Stimulated activated CD4-positive, alpha-beta T cell treated with anti-CD3 and anti-CD28 coated beads, Interleukin-1b, Interleukin-23, amount 100 ng/mL, for 1 hour (primary cell): ENCODE results near the gene PWWP2A.
"Not testable (repeated sequence)": the region's sequence is repeated elsewhere in the genome, so short reads cannot be mapped to it uniquely, and the experiment has no call there.

Source experiments
- DNase-seq, 2 donors: peaks; one replicate each; pipeline ENCODE4 v3.0.0-alpha.2; 2020; ENCODE audit warnings: low read depth in 2 of 2

PWWP2A gene

DNA sequence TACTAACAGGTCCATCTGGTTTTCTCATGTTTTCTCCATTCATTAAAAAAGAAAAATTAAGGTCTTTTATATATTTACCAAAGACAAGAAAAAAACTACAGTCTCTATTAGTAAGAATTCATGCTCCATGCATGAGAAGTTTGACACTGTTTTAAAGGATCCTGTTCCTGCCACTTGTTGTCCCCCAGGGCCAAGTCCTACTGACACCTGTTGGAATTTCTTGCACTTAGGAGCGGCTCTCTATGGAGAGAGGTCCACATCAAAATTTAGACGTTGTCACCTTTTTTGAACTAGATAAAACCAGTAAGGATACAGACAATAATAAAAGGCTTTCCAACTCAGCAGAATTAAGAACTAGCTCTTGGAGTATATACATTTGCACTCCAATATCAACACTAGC, 42.3 kb downstream of the PWWP2A start:
- no peak for DNase-seq

GRCh38 chr5:160075073-160075472, 44.2 kb downstream of the PWWP2A start:
- no peak for DNase-seq

GRCh38 chr5:160071916-160072315, 47.3 kb downstream of the PWWP2A start:
- no peak for DNase-seq

- no peak for DNase-seq
Measured at GRCh38 chr5:160071516-160071915, 47.7 kb downstream of the PWWP2A start.

- DNase-seq, result not testable (repeated sequence)
Measured at GRCh38 chr5:160069120-160069519, 50.1 kb downstream of the PWWP2A start.

DNA sequence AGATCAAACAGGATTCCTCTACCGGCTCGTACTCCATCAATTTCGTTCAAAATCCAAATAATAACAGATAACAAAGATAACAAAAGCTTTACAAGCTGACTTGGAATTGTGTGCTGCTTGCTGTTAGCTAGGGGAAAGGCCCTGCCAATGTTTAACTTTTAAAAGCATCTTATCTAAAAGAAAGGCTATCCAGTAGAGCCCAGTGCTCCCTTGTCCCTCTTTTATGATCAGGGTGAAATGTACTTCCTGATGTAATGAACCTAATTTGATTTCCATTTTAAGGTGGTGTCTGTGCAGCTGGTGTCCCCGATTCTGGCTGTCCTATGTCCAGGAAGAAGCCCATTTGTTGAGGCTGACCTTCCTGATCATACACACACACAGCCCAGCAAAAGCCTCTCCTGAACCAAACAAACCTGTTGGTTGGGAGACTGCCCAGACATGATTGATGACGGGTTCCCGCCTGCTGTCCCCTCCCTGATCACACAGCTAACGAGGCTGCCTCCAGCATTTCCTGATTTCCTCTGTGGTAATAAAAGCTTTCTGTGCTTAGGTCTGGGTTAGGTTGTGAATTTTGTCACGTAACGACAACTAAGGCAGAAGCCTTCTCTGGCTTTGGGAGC, 54.1 kb downstream of the PWWP2A start:
- DNase-seq, result no peak

DNA sequence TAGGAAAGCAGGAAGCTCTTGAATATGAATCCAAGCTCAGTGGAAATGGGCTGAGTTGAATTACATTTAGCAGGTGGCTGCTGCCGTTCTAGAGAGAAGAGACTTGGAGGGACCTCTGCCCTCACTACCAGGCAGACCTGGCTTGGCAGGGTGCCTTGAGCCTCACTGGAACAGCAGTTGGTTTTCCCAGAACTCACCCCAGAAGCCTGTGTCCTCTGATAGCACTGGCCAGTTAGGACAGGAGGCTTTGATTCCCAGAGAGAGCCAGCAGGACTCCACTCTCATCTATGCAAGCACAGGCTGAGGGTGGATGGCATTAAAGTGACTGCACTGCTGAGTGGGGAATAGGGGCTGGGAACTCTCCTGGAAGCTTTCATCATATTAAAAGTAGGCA, 54.8 kb downstream of the PWWP2A start:
- DNase-seq, result no peak

DNA sequence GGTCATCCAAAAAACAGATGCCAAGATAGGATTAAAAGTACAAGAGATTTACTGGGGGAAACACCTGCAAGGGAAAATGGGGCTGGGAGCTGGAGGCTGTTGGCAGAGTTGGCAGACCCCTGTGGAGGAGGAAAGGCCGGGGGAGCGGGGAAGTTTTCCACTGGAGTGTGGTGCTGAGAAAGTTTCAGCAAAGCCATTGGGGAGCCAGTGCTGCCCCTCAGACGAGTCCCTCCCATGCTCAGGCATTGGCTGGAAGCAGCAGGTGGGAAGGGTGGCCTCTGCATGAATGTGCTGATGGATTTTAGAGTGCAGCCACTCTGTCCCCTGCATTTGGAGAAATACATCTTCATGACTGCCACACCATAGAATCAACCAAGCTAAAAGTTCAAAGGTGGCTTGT, 57.5 kb downstream of the PWWP2A start:
- DNase-seq, result no peak

GRCh38 chr5:160060001-160060400, 59.2 kb downstream of the PWWP2A start:
- no peak for DNase-seq

DNA sequence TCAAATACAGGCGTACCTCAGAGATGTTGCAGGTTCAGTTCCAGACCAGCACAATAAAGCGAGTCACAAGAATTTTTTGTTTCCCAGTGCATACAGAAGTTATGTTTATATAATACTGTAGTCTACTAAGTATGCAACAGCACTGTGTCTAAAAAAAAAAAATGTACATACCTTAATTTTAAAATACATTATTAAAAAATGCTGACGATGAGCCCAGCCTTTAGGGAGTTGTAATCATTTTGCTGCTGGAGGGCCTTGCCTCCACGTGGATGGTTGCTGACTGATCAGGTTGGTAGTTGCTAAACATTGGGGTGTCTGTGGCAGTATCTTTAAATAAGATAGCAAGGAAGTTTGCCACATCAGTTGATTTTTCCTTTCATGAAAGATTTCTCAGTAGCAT, 62.0 kb downstream of the PWWP2A start:
- DNase-seq, result no peak

- DNase-seq, result no peak
Measured at GRCh38 chr5:160054831-160055230, 64.4 kb downstream of the PWWP2A start.

DNA sequence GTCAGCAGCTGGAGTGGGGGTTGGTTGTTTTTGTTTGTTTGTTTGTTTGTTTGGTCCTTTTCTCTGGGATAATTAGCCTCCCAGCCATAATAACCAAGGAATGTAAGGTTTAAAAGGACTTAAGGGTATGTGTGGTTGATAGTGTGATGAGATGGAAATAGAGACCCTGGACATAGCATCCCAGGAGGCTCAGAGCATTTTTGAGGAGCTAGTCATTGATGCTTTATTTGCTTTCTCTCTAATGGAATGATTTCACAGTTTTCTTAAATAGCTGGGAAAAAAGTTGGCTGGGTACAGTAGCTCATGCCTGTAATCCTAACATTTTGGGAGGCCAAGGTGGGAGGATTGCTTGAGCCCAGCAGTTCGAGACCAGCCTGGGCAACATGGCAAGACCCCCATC, 65.2 kb downstream of the PWWP2A start:
- DNase-seq, result no peak

DNA sequence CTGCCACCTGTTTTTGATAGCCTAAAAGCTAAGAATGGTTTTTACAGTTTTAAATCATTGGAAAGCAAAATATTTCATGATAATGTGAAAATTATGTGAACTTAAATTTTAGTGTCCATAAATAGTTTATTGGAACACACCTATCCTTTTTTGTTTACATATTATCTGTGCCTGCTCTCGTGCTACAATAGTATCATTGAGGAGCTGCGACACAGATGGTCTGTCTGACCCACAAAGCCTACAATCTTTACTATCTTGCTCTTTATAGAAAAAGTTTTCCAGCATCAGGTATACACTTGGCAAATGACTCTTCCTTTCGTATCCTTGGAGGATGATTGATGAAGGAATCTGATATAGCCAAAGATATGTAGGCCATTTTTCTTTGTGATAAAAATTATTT, 70.2 kb downstream of the PWWP2A start:
- no peak for DNase-seq

GRCh38 chr5:160048131-160048530, 71.1 kb downstream of the PWWP2A start:
- DNase-seq, result no peak

GRCh38 chr5:160047423-160047822, 71.8 kb downstream of the PWWP2A start:
- DNase-seq, result no peak

DNA sequence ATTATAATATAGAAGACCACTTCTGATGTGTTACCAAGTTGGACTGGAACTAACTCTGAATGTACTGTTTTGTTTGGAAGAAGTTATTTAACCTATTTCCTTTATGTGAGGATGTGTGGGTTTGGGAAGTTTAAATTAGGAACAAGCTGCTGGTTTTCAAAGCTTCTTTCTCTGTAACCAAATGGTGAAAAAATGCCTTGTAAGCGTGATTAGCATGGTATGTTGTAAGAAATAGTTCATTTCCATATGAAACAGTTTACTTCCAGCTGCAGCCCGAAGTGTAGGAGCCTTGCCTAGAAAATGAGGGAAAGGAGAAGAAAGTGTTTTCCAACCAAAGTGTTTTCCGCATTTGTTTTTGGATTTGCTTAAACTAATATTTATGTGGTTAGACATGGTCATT, 74.3 kb downstream of the PWWP2A start:
- DNase-seq, result no peak

DNA sequence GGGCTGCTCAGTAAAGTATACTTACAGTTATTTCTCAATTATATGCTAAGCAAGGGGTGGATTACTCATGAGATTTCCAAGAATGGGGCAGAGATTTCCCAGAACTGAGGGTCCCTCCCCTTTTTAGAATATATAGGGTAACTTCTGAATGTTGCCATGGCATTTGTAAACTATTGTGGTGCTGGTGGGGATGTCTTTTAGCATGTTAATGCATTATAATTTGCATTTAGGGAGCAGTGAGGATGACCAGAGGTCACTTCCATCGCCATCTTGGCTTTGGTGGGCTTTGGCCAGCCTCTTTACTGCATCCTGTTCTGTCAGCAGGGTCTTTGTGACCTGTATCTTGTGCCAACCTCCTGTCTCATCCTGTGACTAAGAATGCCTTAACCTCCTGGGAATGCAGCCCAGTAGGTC, 74.9 kb downstream of the PWWP2A start:
- DNase-seq, result no peak

GRCh38 chr5:160042671-160043070, 76.6 kb downstream of the PWWP2A start:
- DNase-seq, result no peak
